ENCODE measurements around the gene SLAMF7.

DNA sequence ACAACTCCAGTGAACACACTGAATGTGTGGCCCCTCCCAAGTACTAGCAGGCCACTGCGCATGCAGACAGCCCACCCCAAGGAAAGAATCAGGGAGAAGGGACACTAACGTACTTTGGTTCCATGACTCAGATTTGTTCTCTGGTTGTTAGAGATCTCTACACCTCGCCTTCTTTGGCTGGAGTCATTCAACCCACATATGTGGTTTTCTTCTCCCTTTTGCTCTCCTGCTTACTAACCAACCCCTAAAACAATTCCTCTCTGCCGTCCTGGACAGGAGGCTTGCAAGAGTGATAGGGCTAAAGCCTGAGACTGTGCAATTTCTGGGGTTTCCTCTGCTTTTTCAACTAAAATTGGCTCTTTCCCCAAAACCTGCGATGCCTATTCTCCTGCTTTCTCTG, 21.7 kb upstream of the SLAMF7 start:
- TF ChIP-seq, protein P1, sequence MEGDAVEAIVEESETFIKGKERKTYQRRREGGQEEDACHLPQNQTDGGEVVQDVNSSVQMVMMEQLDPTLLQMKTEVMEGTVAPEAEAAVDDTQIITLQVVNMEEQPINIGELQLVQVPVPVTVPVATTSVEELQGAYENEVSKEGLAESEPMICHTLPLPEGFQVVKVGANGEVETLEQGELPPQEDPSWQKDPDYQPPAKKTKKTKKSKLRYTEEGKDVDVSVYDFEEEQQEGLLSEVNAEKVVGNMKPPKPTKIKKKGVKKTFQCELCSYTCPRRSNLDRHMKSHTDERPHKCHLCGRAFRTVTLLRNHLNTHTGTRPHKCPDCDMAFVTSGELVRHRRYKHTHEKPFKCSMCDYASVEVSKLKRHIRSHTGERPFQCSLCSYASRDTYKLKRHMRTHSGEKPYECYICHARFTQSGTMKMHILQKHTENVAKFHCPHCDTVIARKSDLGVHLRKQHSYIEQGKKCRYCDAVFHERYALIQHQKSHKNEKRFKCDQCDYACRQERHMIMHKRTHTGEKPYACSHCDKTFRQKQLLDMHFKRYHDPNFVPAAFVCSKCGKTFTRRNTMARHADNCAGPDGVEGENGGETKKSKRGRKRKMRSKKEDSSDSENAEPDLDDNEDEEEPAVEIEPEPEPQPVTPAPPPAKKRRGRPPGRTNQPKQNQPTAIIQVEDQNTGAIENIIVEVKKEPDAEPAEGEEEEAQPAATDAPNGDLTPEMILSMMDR (IDR thresholded peaks at IDR 0.05): no peak
- no peak for TF ChIP-seq POLR2A (IDR thresholded peaks at IDR 0.05)

Data from Peyer's patch (tissue), 4 donors.